CD8-positive, alpha-beta memory T cell (primary cell): ENCODE measurements around the gene SLC39A11. TPM values are rescaled to one million over a fixed set of nuclear protein-coding genes. Genes with fewer than 3 reads are reported as not detected.

Experiments used
- CTCF ChIA-PET: fragments of 350-600 bp; sonication (Branson Sonifier 250); formaldehyde crosslinking; loops from one replicate; lab custom pipeline; 2021; ENCODE audit warnings: antibody characterized with exemption; lab: Charles Lee
- POLR2A ChIA-PET: fragments of 350-600 bp; sonication (Branson Sonifier 250); formaldehyde crosslinking; loops from one replicate; lab custom pipeline; 2021; ENCODE audit warnings: antibody characterized with exemption; lab: Charles Lee
- DNase-seq, 5 donors: peaks; one replicate each; pipeline versions ENCODE4 v3.0.0 to v3.0.0-alpha.2; 2020 to 2022; ENCODE audit warnings: mixed read lengths in 1 of 5
- H3K27ac ChIP-seq: one replicate; pipeline ENCODE4 v1.7.0; 2013; ENCODE audit warnings: low read depth, mild to moderate bottlenecking, low read length, moderate library complexity
- H3K27me3 ChIP-seq: 2 replicates; pipeline ENCODE4 v1.7.0; 2013; ENCODE audit warnings: low read length, mild to moderate bottlenecking; ENCODE audit not compliant: insufficient read depth, poor library complexity, severe bottlenecking
- H3K36me3 ChIP-seq: 2 replicates; pipeline ENCODE4 v1.7.0; 2013; ENCODE audit warnings: mild to moderate bottlenecking, low read length, moderate library complexity; ENCODE audit not compliant: insufficient read depth
- H3K4me1 ChIP-seq: 2 replicates; pipeline ENCODE4 v1.7.0; 2013; ENCODE audit warnings: mild to moderate bottlenecking, low read length, moderate library complexity; ENCODE audit not compliant: insufficient read depth
- H3K4me3 ChIP-seq: 2 replicates; pipeline ENCODE4 v1.7.0; 2013; ENCODE audit warnings: mild to moderate bottlenecking, low read length
- H3K9me3 ChIP-seq: 2 replicates; pipeline ENCODE4 v1.7.0; 2013; ENCODE audit warnings: mild to moderate bottlenecking, low read length
- H3K27ac Mint-ChIP-seq, 8 donors: one replicate each; pipeline ENCODE4 v1.8.0; 2020 to 2021; ENCODE audit warnings: mixed read lengths in 8 of 8, mild to moderate bottlenecking in 6 of 8, inconsistent platforms in 3 of 8, moderate library complexity in 3 of 8
- H3K27me3 Mint-ChIP-seq, 2 donors: one replicate each; pipeline ENCODE4 v1.8.0; 2020 to 2021; ENCODE audit warnings: mixed read lengths in 2 of 2, mild to moderate bottlenecking in 1 of 2, moderate library complexity in 1 of 2
- H3K36me3 Mint-ChIP-seq, 3 donors: one replicate each; pipeline ENCODE4 v1.8.0; 2020 to 2021; ENCODE audit warnings: mixed read lengths in 3 of 3, inconsistent platforms in 1 of 3, mild to moderate bottlenecking in 1 of 3
- H3K4me1 Mint-ChIP-seq, 3 donors: one replicate each; pipeline ENCODE4 v1.8.0; 2020 to 2021; ENCODE audit warnings: mixed read lengths in 3 of 3, inconsistent platforms in 1 of 3, mild to moderate bottlenecking in 1 of 3
- H3K4me3 Mint-ChIP-seq, 7 donors: one replicate each; pipeline ENCODE4 v1.8.0; 2020 to 2021; ENCODE audit warnings: mixed read lengths in 7 of 7, mild to moderate bottlenecking in 6 of 7, moderate library complexity in 4 of 7, inconsistent platforms in 2 of 7
- H3K9me3 Mint-ChIP-seq, 5 donors: one replicate each; pipeline ENCODE4 v1.8.0; 2020 to 2022; ENCODE audit warnings: mixed read lengths in 5 of 5, mild to moderate bottlenecking in 3 of 5, moderate library complexity in 2 of 5, inconsistent platforms in 1 of 5
- polyA plus RNA-seq: library from polyadenylated mRNA; unstranded; fragments of 300-500 nt; fragmentation: Illumina TruSeq; gene quantifications from one replicate; pipeline ENCODE4 v1.2.3, GENCODE V29; 2021
- total RNA-seq, 2 experiments: library from RNA; stranded (reverse); gene quantifications; one replicate each; pipeline ENCODE4 v1.2.3, GENCODE V29; 2021

Gene SLC39A11
- total and polyA plus RNA-seq, 3 experiments from 2014 or later: 13.1 to 18.5 (median 17.2) TPM

GRCh38 chr17:73042809-73043685 lies 49.4 kb downstream of the SLC39A11 start:
- H3K27me3 ChIP-seq: no peaks in the 10 kb centered on the region
- peaks cover 20 to 59% (median 21%) of the 10 kb centered on the region in 3 donors for H3K36me3 Mint-ChIP-seq
- DNase-seq: no peak
- no peak overlapping the region for H3K4me3 Mint-ChIP-seq
- ChIA-PET POLR2A (no interaction called here), CTCF (no interaction called here)
- no peaks in the 10 kb centered on the region for H3K9me3 ChIP-seq
- H3K27ac Mint-ChIP-seq: peak overlapping the region in 1 of 8 donors; percentile 34
- H3K4me3 ChIP-seq: no peak overlapping the region
- peaks cover 2 to 10% (median 9%) of the 10 kb centered on the region in 3 donors for H3K4me1 Mint-ChIP-seq
- H3K4me1 ChIP-seq: no peaks in the 10 kb centered on the region
- peaks cover 0 to 22% (median 8%) of the 10 kb centered on the region in 5 donors for H3K9me3 Mint-ChIP-seq
- H3K36me3 ChIP-seq: no peaks in the 10 kb centered on the region
- H3K27me3 Mint-ChIP-seq: peaks cover 0 to 1% of the 10 kb centered on the region in 2 donors
- H3K27ac ChIP-seq: no peak overlapping the region

GRCh38 chr17:73042225-73042624 lies 50.3 kb downstream of the SLC39A11 start:
- no peak for DNase-seq
- Mint-ChIP-seq H3K4me1 (peaks cover 2 to 10% (median 9%) of the 10 kb centered on the region in 3 donors), H3K27me3 (peaks cover 0 to 1% of the 10 kb centered on the region in 2 donors), H3K4me3 (no peak overlapping the region), H3K27ac (no peak overlapping the region), H3K9me3 (peaks cover 0 to 20% (median 8%) of the 10 kb centered on the region in 5 donors), H3K36me3 (peaks cover 19 to 59% (median 22%) of the 10 kb centered on the region in 3 donors)
- Histone ChIP-seq H3K27ac (no peak overlapping the region), H3K4me3 (no peak overlapping the region), H3K4me1 (no peaks in the 10 kb centered on the region), H3K36me3 (no peaks in the 10 kb centered on the region), H3K9me3 (no peaks in the 10 kb centered on the region), H3K27me3 (no peaks in the 10 kb centered on the region)
- ChIA-PET CTCF (no interaction called here), POLR2A (no interaction called here)

GRCh38 chr17:73039282-73039681 lies 53.2 kb downstream of the SLC39A11 start:
- Histone ChIP-seq H3K9me3 (no peaks in the 10 kb centered on the region), H3K4me3 (no peak overlapping the region), H3K27me3 (no peaks in the 10 kb centered on the region), H3K4me1 (no peaks in the 10 kb centered on the region), H3K27ac (no peak overlapping the region), H3K36me3 (no peaks in the 10 kb centered on the region)
- DNase-seq: no peak
- peaks cover 0 to 20% (median 8%) of the 10 kb centered on the region in 5 donors for H3K9me3 Mint-ChIP-seq
- CTCF ChIA-PET: no interaction called here
- peaks cover 0 to 9% (median 6%) of the 10 kb centered on the region in 3 donors for H3K4me1 Mint-ChIP-seq
- no peak overlapping the region for H3K27ac Mint-ChIP-seq
- H3K4me3 Mint-ChIP-seq: no peak overlapping the region
- H3K36me3 Mint-ChIP-seq: peaks cover 14 to 53% (median 23%) of the 10 kb centered on the region in 3 donors
- POLR2A ChIA-PET: no interaction called here
- H3K27me3 Mint-ChIP-seq: no peaks in the 10 kb centered on the region

GRCh38 chr17:73031472-73031871 lies 61.0 kb downstream of the SLC39A11 start:
- no peak overlapping the region for H3K4me3 ChIP-seq
- no peak overlapping the region for H3K27ac ChIP-seq
- H3K36me3 ChIP-seq: no peaks in the 10 kb centered on the region
- Mint-ChIP-seq H3K27me3 (no peaks in the 10 kb centered on the region), H3K36me3 (peaks cover 23 to 43% (median 41%) of the 10 kb centered on the region in 3 donors), H3K27ac (no peak overlapping the region), H3K4me1 (peaks cover 0 to 4% (median 2%) of the 10 kb centered on the region in 3 donors), H3K9me3 (peaks cover 0 to 4% (median 0%) of the 10 kb centered on the region in 5 donors), H3K4me3 (no peak overlapping the region)
- ChIA-PET CTCF (interaction anchor here (1.6 kb wide), 1 partner anchor 23 kb away, joined by 3 read pairs; no protein-coding TSS in a partner anchor), POLR2A (no interaction called here)
- no peaks in the 10 kb centered on the region for H3K27me3 ChIP-seq
- no peak for DNase-seq
- H3K9me3 ChIP-seq: no peaks in the 10 kb centered on the region
- no peaks in the 10 kb centered on the region for H3K4me1 ChIP-seq

- no peak for DNase-seq
- CTCF ChIA-PET: interaction anchor here (1.6 kb wide), 1 partner anchor 23 kb away, joined by 3 read pairs; no protein-coding TSS in a partner anchor
- POLR2A ChIA-PET: no interaction called here
Measured at GRCh38 chr17:73030995-73031394, 61.5 kb downstream of the SLC39A11 start.

GRCh38 chr17:73030501-73030921 lies 62.0 kb downstream of the SLC39A11 start:
- Mint-ChIP-seq H3K36me3 (peaks cover 25 to 50% (median 43%) of the 10 kb centered on the region in 3 donors), H3K27ac (no peak overlapping the region), H3K9me3 (peaks cover 0 to 6% (median 0%) of the 10 kb centered on the region in 5 donors), H3K4me3 (no peak overlapping the region), H3K4me1 (peaks cover 0 to 4% (median 3%) of the 10 kb centered on the region in 3 donors), H3K27me3 (no peaks in the 10 kb centered on the region)
- ChIA-PET POLR2A (no interaction called here), CTCF (interaction anchor here (1.6 kb wide), 1 partner anchor 22 kb away, joined by 3 read pairs; no protein-coding TSS in a partner anchor)
- Histone ChIP-seq H3K36me3 (no peaks in the 10 kb centered on the region), H3K27ac (no peak overlapping the region), H3K27me3 (no peaks in the 10 kb centered on the region), H3K4me3 (no peak overlapping the region), H3K9me3 (no peaks in the 10 kb centered on the region), H3K4me1 (no peaks in the 10 kb centered on the region)
- DNase-seq: no peak

More at GRCh38 chr17:73030995-73031394, 61.5 kb downstream of the SLC39A11 start:
- Histone ChIP-seq H3K9me3 (no peaks in the 10 kb centered on the region), H3K27ac (no peak overlapping the region), H3K27me3 (no peaks in the 10 kb centered on the region), H3K4me1 (no peaks in the 10 kb centered on the region), H3K4me3 (no peak overlapping the region), H3K36me3 (no peaks in the 10 kb centered on the region)
- Mint-ChIP-seq H3K27ac (peak overlapping the region in 1 of 8 donors; percentile 5), H3K4me3 (no peak overlapping the region), H3K9me3 (peaks cover 0 to 4% (median 0%) of the 10 kb centered on the region in 5 donors), H3K27me3 (no peaks in the 10 kb centered on the region), H3K36me3 (peaks cover 25 to 46% (median 42%) of the 10 kb centered on the region in 3 donors), H3K4me1 (peaks cover 0 to 4% (median 3%) of the 10 kb centered on the region in 3 donors)

GRCh38 chr17:73029991-73030390 lies 62.5 kb downstream of the SLC39A11 start:
- peaks cover 27 to 53% (median 44%) of the 10 kb centered on the region in 3 donors for H3K36me3 Mint-ChIP-seq
- ChIA-PET POLR2A (no interaction called here), CTCF (no interaction called here)
- no peak overlapping the region for H3K4me3 Mint-ChIP-seq
- H3K27ac Mint-ChIP-seq: no peak overlapping the region
- no peak overlapping the region for H3K4me3 ChIP-seq
- no peaks in the 10 kb centered on the region for H3K36me3 ChIP-seq
- H3K27ac ChIP-seq: no peak overlapping the region
- H3K9me3 ChIP-seq: no peaks in the 10 kb centered on the region
- H3K4me1 Mint-ChIP-seq: peaks cover 0 to 4% (median 3%) of the 10 kb centered on the region in 3 donors
- DNase-seq: no peak
- no peaks in the 10 kb centered on the region for H3K27me3 Mint-ChIP-seq
- no peaks in the 10 kb centered on the region for H3K4me1 ChIP-seq
- peaks cover 0 to 6% (median 0%) of the 10 kb centered on the region in 5 donors for H3K9me3 Mint-ChIP-seq
- H3K27me3 ChIP-seq: no peaks in the 10 kb centered on the region

- Histone ChIP-seq H3K27me3 (no peaks in the 10 kb centered on the region), H3K4me1 (no peaks in the 10 kb centered on the region), H3K27ac (no peak overlapping the region), H3K9me3 (no peaks in the 10 kb centered on the region), H3K4me3 (no peak overlapping the region), H3K36me3 (no peaks in the 10 kb centered on the region)
- DNase-seq: no peak
- H3K9me3 Mint-ChIP-seq: peaks cover 0 to 12% (median 0%) of the 10 kb centered on the region in 5 donors
- H3K4me3 Mint-ChIP-seq: no peak overlapping the region
- POLR2A ChIA-PET: no interaction called here
- H3K27ac Mint-ChIP-seq: no peak overlapping the region
- H3K36me3 Mint-ChIP-seq: peaks cover 32 to 50% (median 48%) of the 10 kb centered on the region in 3 donors
- CTCF ChIA-PET: no interaction called here
- H3K27me3 Mint-ChIP-seq: no peaks in the 10 kb centered on the region
- H3K4me1 Mint-ChIP-seq: peaks cover 0 to 4% (median 3%) of the 10 kb centered on the region in 3 donors
Measured at GRCh38 chr17:73029021-73029420, 63.5 kb downstream of the SLC39A11 start.
